Right atrium auricular region (tissue), 2 donors: ENCODE data around the gene PODNL1. TPM values are rescaled to one million over a fixed set of nuclear protein-coding genes. Genes with fewer than 3 reads are reported as not detected.
"Not testable (repeated sequence)": the region's sequence is repeated elsewhere in the genome, so short reads cannot be mapped to it uniquely, and the experiment has no call there.

Experiments
- DNase-seq: peaks from one replicate; pipeline ENCODE4 v3.0.0-alpha.2; 2019; ENCODE audit warnings: low spot score
- H3K27ac ChIP-seq, 2 donors: fragments of 200-600 bp; sonication (generic); 1 replicate in 1 of 2; 2 replicates in 1 of 2; pipeline ENCODE4 v1.5.1; 2016 to 2019
- H3K27me3 ChIP-seq, 2 donors: fragments of 200-600 bp; sonication (generic); one replicate each; pipeline versions ENCODE4 v1.5.1 to v1.6.0; 2017 to 2019
- H3K36me3 ChIP-seq: fragments of 200-600 bp; sonication (generic); one replicate; pipeline ENCODE4 v1.5.1; 2016
- H3K4me1 ChIP-seq, 2 donors: fragments of 200-600 bp; sonication (generic); one replicate each; pipeline versions ENCODE4 v1.5.1 to v1.6.0; 2017 to 2019
- H3K4me3 ChIP-seq, 2 donors: fragments of 200-600 bp; sonication (generic); 1 replicate in 1 of 2; 2 replicates in 1 of 2; pipeline ENCODE4 v1.5.1; 2017 to 2019; ENCODE audit warnings: mild to moderate bottlenecking in 1 of 2, moderate library complexity in 1 of 2
- H3K9me3 ChIP-seq, 2 donors: fragments of 200-600 bp; sonication (generic); one replicate each; pipeline ENCODE4 v1.5.1; 2019
- total RNA-seq, 2 donors: library from RNA; depleted of rRNA; stranded (reverse); fragments of >200 nt; gene quantifications; one replicate each; pipeline ENCODE4 v1.1.0, GENCODE V29; 2016
- TF ChIP-seq, protein P1 (sequence below), 2 donors: fragments of 200-600 bp; sonication (generic); IDR thresholded peaks; one replicate each; pipeline ENCODE4 v1.5.1; 2019; ENCODE audit warnings: antibody characterized with exemption in 2 of 2

The PODNL1 gene
- total RNA-seq, 2 donors from 2014 or later: 0.47 to 1.1 TPM

GRCh38 chr19:13978351-13979243, 40.4 kb upstream of the PODNL1 start:
- peak overlapping the region; percentile 70 to 85 for H3K27ac ChIP-seq
- H3K9me3 ChIP-seq: no peaks in the 10 kb centered on the region
- no peaks in the 10 kb centered on the region for H3K27me3 ChIP-seq
- TF ChIP-seq, protein P1, sequence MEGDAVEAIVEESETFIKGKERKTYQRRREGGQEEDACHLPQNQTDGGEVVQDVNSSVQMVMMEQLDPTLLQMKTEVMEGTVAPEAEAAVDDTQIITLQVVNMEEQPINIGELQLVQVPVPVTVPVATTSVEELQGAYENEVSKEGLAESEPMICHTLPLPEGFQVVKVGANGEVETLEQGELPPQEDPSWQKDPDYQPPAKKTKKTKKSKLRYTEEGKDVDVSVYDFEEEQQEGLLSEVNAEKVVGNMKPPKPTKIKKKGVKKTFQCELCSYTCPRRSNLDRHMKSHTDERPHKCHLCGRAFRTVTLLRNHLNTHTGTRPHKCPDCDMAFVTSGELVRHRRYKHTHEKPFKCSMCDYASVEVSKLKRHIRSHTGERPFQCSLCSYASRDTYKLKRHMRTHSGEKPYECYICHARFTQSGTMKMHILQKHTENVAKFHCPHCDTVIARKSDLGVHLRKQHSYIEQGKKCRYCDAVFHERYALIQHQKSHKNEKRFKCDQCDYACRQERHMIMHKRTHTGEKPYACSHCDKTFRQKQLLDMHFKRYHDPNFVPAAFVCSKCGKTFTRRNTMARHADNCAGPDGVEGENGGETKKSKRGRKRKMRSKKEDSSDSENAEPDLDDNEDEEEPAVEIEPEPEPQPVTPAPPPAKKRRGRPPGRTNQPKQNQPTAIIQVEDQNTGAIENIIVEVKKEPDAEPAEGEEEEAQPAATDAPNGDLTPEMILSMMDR (IDR thresholded peaks at IDR 0.05): no peak
- H3K4me1 ChIP-seq: peaks cover 0 to 40% of the 10 kb centered on the region in 2 donors
- DNase-seq: peak; percentile 89
- H3K36me3 ChIP-seq: peaks cover under 1% of the 10 kb centered on the region
- peak overlapping the region; percentile 53 to 64 for H3K4me3 ChIP-seq

GRCh38 chr19:13977803-13978202, 39.6 kb upstream of the PODNL1 start:
- DNase-seq: no peak
- Histone ChIP-seq H3K36me3 (peaks cover 8% of the 10 kb centered on the region), H3K27ac (peak overlapping the region; percentile 70 to 85), H3K27me3 (no peaks in the 10 kb centered on the region), H3K4me3 (peak overlapping the region in 1 of 2 donors; percentile 64), H3K4me1 (peaks cover 0 to 40% of the 10 kb centered on the region in 2 donors), H3K9me3 (no peaks in the 10 kb centered on the region)
- TF ChIP-seq, protein P1 (IDR thresholded peaks at IDR 0.05): no peak

GRCh38 chr19:13976446-13976845, 38.2 kb upstream of the PODNL1 start:
- no peaks in the 10 kb centered on the region for H3K27me3 ChIP-seq
- TF ChIP-seq, protein P1 (IDR thresholded peaks at IDR 0.05): no peak
- peaks cover 0 to 40% of the 10 kb centered on the region in 2 donors for H3K4me1 ChIP-seq
- peaks cover 9% of the 10 kb centered on the region for H3K36me3 ChIP-seq
- H3K9me3 ChIP-seq: no peaks in the 10 kb centered on the region
- no peak overlapping the region for H3K4me3 ChIP-seq
- peak overlapping the region; percentile 70 to 76 for H3K27ac ChIP-seq
- no peak for DNase-seq

- no peak for DNase-seq
- H3K9me3 ChIP-seq: no peaks in the 10 kb centered on the region
- no peaks in the 10 kb centered on the region for H3K27me3 ChIP-seq
- peaks cover 0 to 40% of the 10 kb centered on the region in 2 donors for H3K4me1 ChIP-seq
- peak overlapping the region; percentile 70 to 76 for H3K27ac ChIP-seq
- peaks cover 9% of the 10 kb centered on the region for H3K36me3 ChIP-seq
- TF ChIP-seq, protein P1 (IDR thresholded peaks at IDR 0.05): no peak
- no peak overlapping the region for H3K4me3 ChIP-seq
These were observed 37.7 kb upstream of the PODNL1 start for GRCh38 chr19:13975870-13976269.

DNA sequence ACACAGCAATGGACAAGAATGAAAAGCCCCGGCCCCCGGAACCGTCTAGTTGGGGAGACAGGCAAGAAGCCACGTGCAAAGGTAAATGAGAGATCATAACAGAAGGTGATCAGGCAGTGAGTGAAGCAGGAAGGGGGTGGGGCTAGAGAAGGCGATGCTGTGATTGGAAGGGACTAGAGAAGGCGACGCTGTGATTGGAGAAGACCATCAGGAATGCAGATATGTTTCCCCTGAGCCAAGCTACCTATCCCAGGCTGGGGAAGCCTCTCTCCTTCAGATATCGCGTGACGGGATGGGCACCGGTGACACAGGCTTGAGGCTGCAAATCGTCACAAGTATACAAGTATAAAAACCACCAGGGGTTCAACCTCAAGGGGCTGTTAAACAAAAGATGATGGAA, 35.9 kb upstream of the PODNL1 start:
- Histone ChIP-seq H3K9me3 (no peaks in the 10 kb centered on the region), H3K27me3 (no peaks in the 10 kb centered on the region), H3K4me3 (no peak overlapping the region), H3K27ac (no peak overlapping the region), H3K36me3 (peaks cover 22% of the 10 kb centered on the region), H3K4me1 (peaks cover 0 to 34% of the 10 kb centered on the region in 2 donors)
- TF ChIP-seq, protein P1 (IDR thresholded peaks at IDR 0.05): no peak
- DNase-seq: no peak

GRCh38 chr19:13973479-13973878, 35.3 kb upstream of the PODNL1 start:
- peaks cover 28% of the 10 kb centered on the region for H3K36me3 ChIP-seq
- H3K4me3 ChIP-seq, H3K9me3 ChIP-seq, DNase-seq, H3K27me3 ChIP-seq, H3K27ac ChIP-seq: not testable (repeated sequence)
- peaks cover 0 to 30% of the 10 kb centered on the region in 2 donors for H3K4me1 ChIP-seq
